Suprapubic skin (tissue), 4 donors: ENCODE data around the gene FKRP. TPM values are rescaled to one million over a fixed set of nuclear protein-coding genes. Genes with fewer than 3 reads are reported as not detected.

ENCODE experiments used
- DNase-seq, 2 donors: peaks; one replicate each; pipeline ENCODE4 v3.0.0-alpha.2; 2019; ENCODE audit warnings: low spot score in 2 of 2
- H3K27ac ChIP-seq: fragments of 200-600 bp; sonication (generic); one replicate; pipeline ENCODE4 v1.5.1; 2019
- H3K27me3 ChIP-seq: fragments of 200-600 bp; sonication (generic); one replicate; pipeline ENCODE4 v1.5.1; 2019
- H3K36me3 ChIP-seq: fragments of 200-600 bp; sonication (generic); one replicate; pipeline ENCODE4 v1.5.1; 2019
- H3K4me1 ChIP-seq: fragments of 200-600 bp; sonication (generic); one replicate; pipeline ENCODE4 v1.5.1; 2019
- H3K4me3 ChIP-seq: fragments of 200-600 bp; sonication (generic); one replicate; pipeline ENCODE4 v1.5.1; 2019; ENCODE audit warnings: mild to moderate bottlenecking
- H3K9me3 ChIP-seq: fragments of 200-600 bp; sonication (generic); one replicate; pipeline ENCODE4 v1.5.1; 2019
- EP300 ChIP-seq: sonication (generic); formaldehyde crosslinking; IDR thresholded peaks from one replicate; pipeline ENCODE4 v1.6.1; 2017; ENCODE audit warnings: antibody characterized with exemption
- POLR2A ChIP-seq, 2 donors: fragments of 450-650 bp; IDR thresholded peaks; one replicate each; pipeline ENCODE4 v1.6.1; 2017; ENCODE audit warnings: antibody characterized with exemption in 2 of 2, mild to moderate bottlenecking in 2 of 2, moderate library complexity in 2 of 2
- POLR2AphosphoS5 ChIP-seq, 3 donors: sonication (generic); formaldehyde crosslinking; IDR thresholded peaks; one replicate each; pipeline ENCODE4 v1.6.1; 2017; ENCODE audit warnings: antibody characterized with exemption in 3 of 3
- WGBS: methylation state at CpG from one replicate; pipeline ENCODE4 v1.1.5; 2018; 5-methylcytosine and 5-hydroxymethylcytosine counted together
- total RNA-seq, 4 donors: library from RNA; depleted of rRNA; stranded (reverse); fragments of >200 nt; gene quantifications; one replicate each; pipeline ENCODE4 v1.1.0, GENCODE V29; 2016
- TF ChIP-seq, protein P1 (sequence below), 2 donors: fragments of 200-600 bp in 1 of 2; fragments of 450-650 bp in 1 of 2; sonication (generic) in 1 of 2; IDR thresholded peaks; one replicate each; pipeline ENCODE4 v1.5.1; 2016 to 2019; ENCODE audit warnings: antibody characterized with exemption in 2 of 2, mild to moderate bottlenecking in 1 of 2, moderate library complexity in 1 of 2

The FKRP gene
- total RNA-seq, 4 donors from 2014 or later = 7.1 to 15.2 (median 7.8) TPM

GRCh38 chr19:46742926-46743480 lies 2.9 kb upstream of the FKRP start:
- Histone ChIP-seq H3K36me3 (peaks cover 8% of the 10 kb centered on the region), H3K27me3 (no peaks in the 10 kb centered on the region), H3K4me3 (no peak overlapping the region), H3K27ac (no peak overlapping the region), H3K4me1 (peaks cover 60% of the 10 kb centered on the region), H3K9me3 (no peaks in the 10 kb centered on the region)
- 68% methylated on average over 4 of the region's 4 CpGs for WGBS
- DNase-seq = no peak
- TF ChIP-seq POLR2A (IDR thresholded peaks at IDR 0.05) = no peak

DNA sequence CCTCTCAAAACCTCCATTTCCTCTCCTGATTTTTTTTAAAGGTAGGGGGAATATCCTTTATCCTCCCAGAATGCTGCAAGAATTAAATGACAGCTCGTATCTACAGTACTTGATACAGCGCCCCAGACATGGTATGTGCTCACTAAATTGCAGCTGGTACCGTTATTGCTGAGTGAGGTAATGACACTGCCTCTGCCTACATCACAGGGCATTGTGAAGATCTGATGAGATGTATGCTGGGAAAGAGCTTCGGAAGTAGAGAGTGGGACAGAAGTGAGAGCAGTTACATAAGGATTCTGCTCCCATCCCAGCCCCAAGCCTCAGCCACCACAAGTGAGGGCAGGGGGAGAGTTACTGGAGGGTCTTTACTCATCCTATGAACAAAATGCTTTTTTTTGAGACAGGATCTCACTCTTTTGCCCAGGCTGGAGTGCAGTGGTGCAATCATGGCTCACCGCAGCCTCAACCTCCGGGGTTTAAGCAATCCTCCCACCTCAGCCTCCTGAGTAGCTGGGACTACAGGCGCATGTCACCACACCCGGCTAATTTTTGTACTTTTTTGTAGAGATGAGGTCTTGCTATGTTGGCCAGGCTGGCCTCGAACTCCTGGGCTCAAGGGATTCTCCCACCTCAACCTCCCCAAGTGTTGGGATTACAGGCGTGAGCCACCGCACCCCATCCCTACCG lies 1.7 kb upstream of the FKRP start:
- no peaks in the 10 kb centered on the region for H3K9me3 ChIP-seq
- H3K4me1 ChIP-seq = peaks cover 58% of the 10 kb centered on the region
- no peak overlapping the region for H3K27ac ChIP-seq
- 79% methylated on average over 12 of the region's 12 CpGs for WGBS
- H3K36me3 ChIP-seq = no peaks in the 10 kb centered on the region
- H3K4me3 ChIP-seq = peak overlapping the region; percentile 86
- TF ChIP-seq, protein P1, sequence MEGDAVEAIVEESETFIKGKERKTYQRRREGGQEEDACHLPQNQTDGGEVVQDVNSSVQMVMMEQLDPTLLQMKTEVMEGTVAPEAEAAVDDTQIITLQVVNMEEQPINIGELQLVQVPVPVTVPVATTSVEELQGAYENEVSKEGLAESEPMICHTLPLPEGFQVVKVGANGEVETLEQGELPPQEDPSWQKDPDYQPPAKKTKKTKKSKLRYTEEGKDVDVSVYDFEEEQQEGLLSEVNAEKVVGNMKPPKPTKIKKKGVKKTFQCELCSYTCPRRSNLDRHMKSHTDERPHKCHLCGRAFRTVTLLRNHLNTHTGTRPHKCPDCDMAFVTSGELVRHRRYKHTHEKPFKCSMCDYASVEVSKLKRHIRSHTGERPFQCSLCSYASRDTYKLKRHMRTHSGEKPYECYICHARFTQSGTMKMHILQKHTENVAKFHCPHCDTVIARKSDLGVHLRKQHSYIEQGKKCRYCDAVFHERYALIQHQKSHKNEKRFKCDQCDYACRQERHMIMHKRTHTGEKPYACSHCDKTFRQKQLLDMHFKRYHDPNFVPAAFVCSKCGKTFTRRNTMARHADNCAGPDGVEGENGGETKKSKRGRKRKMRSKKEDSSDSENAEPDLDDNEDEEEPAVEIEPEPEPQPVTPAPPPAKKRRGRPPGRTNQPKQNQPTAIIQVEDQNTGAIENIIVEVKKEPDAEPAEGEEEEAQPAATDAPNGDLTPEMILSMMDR (IDR thresholded peaks at IDR 0.05) = no peak
- no peak for TF ChIP-seq EP300
- no peak for TF ChIP-seq POLR2AphosphoS5 (IDR thresholded peaks at IDR 0.05)
- no peak for TF ChIP-seq POLR2A (IDR thresholded peaks at IDR 0.05)
- H3K27me3 ChIP-seq = no peaks in the 10 kb centered on the region
- no peak for DNase-seq

- WGBS = 12% methylated on average over 8 of the region's 8 CpGs
- Histone ChIP-seq H3K27me3 (no peaks in the 10 kb centered on the region), H3K9me3 (no peaks in the 10 kb centered on the region), H3K27ac (no peak overlapping the region), H3K4me3 (peak overlapping the region; percentile 86), H3K4me1 (peaks cover 49% of the 10 kb centered on the region), H3K36me3 (no peaks in the 10 kb centered on the region)
- DNase-seq = no peak
- TF ChIP-seq POLR2AphosphoS5 (IDR thresholded peaks at IDR 0.05) = no peak
These were observed 827 bp upstream of the FKRP start for GRCh38 chr19:46745030-46745429.

DNA sequence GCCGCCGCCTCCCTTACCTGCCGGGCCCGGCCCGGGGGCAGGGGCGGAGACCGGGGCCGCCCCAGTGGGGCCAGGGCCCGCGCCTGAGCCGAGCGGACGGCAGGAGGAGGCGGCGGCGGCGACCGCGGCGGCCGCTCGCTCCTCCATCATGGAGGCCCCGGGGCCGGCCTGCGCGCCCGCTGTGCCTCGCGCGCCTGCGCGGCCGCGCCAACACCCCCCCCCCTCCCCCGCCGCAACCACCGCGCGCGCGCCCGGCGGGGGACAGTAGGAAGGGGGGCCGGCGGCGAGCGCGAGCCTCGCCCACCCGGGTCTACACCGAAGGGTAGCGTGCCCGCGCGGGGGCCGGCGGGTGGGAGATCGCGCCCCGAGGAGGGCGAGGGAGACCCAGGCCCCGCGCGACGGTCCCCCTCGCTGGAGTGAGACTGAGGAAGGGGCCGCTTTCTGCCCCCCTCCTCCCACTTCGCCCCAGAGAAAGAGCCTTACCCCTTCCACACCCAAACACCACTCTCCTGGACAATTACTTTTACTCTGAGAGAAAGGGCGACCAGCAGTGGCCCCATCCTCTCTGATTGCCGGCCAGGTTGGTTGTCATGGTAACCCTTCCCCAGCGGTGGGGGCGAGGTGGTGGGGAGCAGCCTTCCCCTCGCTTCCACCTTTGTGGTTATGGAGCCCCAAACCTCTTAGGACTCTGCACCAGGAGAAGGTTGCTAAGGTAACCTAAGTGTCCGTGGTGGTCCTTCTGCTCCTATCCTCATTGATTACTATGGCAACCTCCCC lies 612 bp downstream of the FKRP start, which contains the start of gene STRN4:
TSS of gene STRN4 (minus strand) at position 170 of the 777 bp plus-strand sequence. CDS start at position 150, 20 bp downstream.
- Histone ChIP-seq H3K36me3 (no peaks in the 10 kb centered on the region), H3K9me3 (no peaks in the 10 kb centered on the region), H3K4me3 (peak within 1 kb of the TSS; percentile 86), H3K4me1 (peaks cover 44% of the 10 kb centered on the region), H3K27me3 (no peaks in the 10 kb centered on the region), H3K27ac (peak within 1 kb of the TSS; percentile 89)
- DNase-seq = no peak
- peak in 1 of 2 donors; percentile 69 for TF ChIP-seq POLR2A (IDR thresholded peaks at IDR 0.05)
- TF ChIP-seq, protein P1 (IDR thresholded peaks at IDR 0.05) = no peak
- 3% methylated on average over 18 of the region's 74 CpGs for WGBS

DNA sequence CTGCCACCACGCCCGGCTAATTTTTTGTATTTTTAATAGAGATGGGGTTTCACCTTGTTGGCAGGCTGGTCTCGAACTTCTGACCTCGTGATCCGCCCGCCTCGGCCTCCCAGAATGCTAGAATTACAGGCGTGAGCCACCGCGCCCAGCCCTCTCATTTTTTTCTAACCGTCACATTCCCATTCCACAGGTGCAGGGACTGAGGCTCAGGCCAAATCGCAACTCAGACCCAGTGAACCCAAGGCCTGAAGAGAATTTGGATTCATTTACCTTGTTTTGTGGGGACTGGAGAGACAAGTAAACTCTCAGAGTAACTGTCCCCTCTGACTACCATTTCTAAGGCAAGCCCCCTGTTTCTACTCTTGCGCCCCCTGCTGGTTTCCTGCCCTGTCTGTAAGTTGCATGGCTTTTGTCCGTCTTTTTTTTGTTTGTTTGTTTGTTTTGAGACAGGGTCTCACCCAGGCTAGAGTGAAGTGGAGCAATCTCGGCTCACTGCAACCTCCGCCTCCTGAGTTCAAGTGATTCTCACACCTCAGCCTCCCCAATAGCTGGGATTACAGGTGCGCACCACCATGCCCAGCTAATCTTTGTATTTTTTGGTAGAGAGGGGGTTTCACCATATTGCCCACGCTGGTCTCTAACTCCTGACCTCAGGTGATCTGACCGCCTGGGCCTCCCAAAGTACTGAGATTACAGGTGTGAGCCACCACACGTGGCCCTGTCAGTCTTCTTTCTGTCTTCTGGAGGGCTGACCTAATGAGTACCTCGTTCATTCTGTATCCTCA lies 2.7 kb downstream of the FKRP start:
- Histone ChIP-seq H3K9me3 (no peaks in the 10 kb centered on the region), H3K4me3 (no peak overlapping the region), H3K27ac (no peak overlapping the region), H3K27me3 (no peaks in the 10 kb centered on the region), H3K36me3 (no peaks in the 10 kb centered on the region), H3K4me1 (peaks cover 27% of the 10 kb centered on the region)
- WGBS = 87% methylated on average over 21 of the region's 21 CpGs
- TF ChIP-seq, protein P1 (IDR thresholded peaks at IDR 0.05) = peak; percentile 43 to 61
- TF ChIP-seq EP300 = no peak
- DNase-seq = no peak
